ENCODE measurements around the gene ACAT2. TPM values are rescaled to one million over a fixed set of nuclear protein-coding genes. Genes with fewer than 3 reads are reported as not detected.
"Not testable (repeated sequence)": the region's sequence is repeated elsewhere in the genome, so short reads cannot be mapped to it uniquely, and the experiment has no call there.

ACAT2 gene
- polyA plus RNA-seq, 3 donors, result 53.1 to 55.7 (median 54.9) TPM

GRCh38 chr6:159759645-159760044 lies 2.2 kb upstream of the ACAT2 start:
- DNase-seq, result no peak

- no peak for DNase-seq
These were observed 1.2 kb upstream of the ACAT2 start for GRCh38 chr6:159760602-159761057.

- DNase-seq, result no peak
These were observed 544 bp upstream of the ACAT2 start for GRCh38 chr6:159761129-159761872.

- no peak for DNase-seq
These were observed 942 bp downstream of the ACAT2 start for GRCh38 chr6:159762681-159763293.

GRCh38 chr6:159766906-159767305 lies 5.1 kb downstream of the ACAT2 start:
- no peak for DNase-seq

- no peak for DNase-seq
These were observed 7.6 kb downstream of the ACAT2 start for GRCh38 chr6:159769470-159769869.

GRCh38 chr6:159772196-159772595 lies 10.4 kb downstream of the ACAT2 start:
- no peak for DNase-seq

GRCh38 chr6:159777240-159777904 lies 15.5 kb downstream of the ACAT2 start:
- no peak for DNase-seq

GRCh38 chr6:159778131-159778530 lies 16.3 kb downstream of the ACAT2 start:
- no peak for DNase-seq

- no peak for DNase-seq
These were observed 16.8 kb downstream of the ACAT2 start for GRCh38 chr6:159778542-159779103.

- DNase-seq, result no peak
These were observed 26.4 kb downstream of the ACAT2 start for GRCh38 chr6:159788276-159788675.

- DNase-seq, result peak; percentile 33
These were observed 27.0 kb downstream of the ACAT2 start for GRCh38 chr6:159788753-159789376.

GRCh38 chr6:159789377-159790148 lies 27.7 kb downstream of the ACAT2 start, which contains the start of gene TCP1:
TSS of gene TCP1 (minus strand) at chr6:159789602. CDS start at chr6:159789468, 134 bp downstream.
- peak; percentile 100 for DNase-seq

GRCh38 chr6:159790149-159790955 lies 28.5 kb downstream of the ACAT2 start, which contains the start of gene MRPL18:
TSS of gene MRPL18 (plus strand) at chr6:159790467. CDS start at chr6:159790588, 121 bp downstream.
- DNase-seq, result peak; percentile 95

- DNase-seq, result peak; percentile 7
These were observed 29.2 kb downstream of the ACAT2 start for GRCh38 chr6:159790956-159791598.

GRCh38 chr6:159794976-159795375 lies 33.1 kb downstream of the ACAT2 start:
- DNase-seq, result not testable (repeated sequence)

- DNase-seq, result no peak
These were observed 35.7 kb downstream of the ACAT2 start for GRCh38 chr6:159797554-159797953.

- DNase-seq, result no peak
These were observed 38.5 kb downstream of the ACAT2 start, which contains the start of gene PNLDC1 for GRCh38 chr6:159800141-159800865. TSS of gene PNLDC1 (plus strand) at chr6:159800276. CDS start at chr6:159800308, 32 bp downstream.

- DNase-seq, result no peak
These were observed 40.1 kb downstream of the ACAT2 start for GRCh38 chr6:159801935-159802334.
